NCI-H345 treated with DMSO at 0.1 percent for 48 hours (cell line): ENCODE results near the gene CT47B1.
"Not testable (repeated sequence)": the region's sequence is repeated elsewhere in the genome, so short reads cannot be mapped to it uniquely, and the experiment has no call there.

Experiments used
- DNase-seq: peaks from one replicate; lab custom pipeline; 2025; ENCODE audit not compliant: unreplicated experiment; lab: John Stamatoyannopoulos, UW

Gene CT47B1

DNA sequence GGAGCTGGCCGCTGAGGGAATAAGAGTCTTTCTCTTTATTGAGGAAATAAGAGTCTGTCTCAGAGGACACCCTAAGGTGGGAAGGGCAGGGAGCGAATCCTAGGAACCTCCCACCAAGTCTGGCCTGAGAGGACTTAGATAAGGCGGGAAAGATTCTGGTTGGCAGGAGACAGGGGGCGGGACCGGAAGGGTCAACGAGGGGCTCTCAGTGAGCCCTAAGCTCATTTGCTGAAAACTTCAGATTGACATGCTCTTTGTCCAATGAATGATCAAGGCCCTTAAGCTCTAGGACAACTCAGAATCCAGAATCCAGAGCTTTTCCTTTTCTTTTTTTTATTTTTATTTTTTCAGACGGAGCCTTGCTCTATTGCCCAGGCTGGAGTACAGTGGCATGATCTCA, at the start of gene CT47B1:
CT47B1 (minus strand) TSS at position 101 of the 400 bp plus-strand sequence. CDS start 196 bp downstream, outside the sequence.
- DNase-seq: not testable (repeated sequence)

DNA sequence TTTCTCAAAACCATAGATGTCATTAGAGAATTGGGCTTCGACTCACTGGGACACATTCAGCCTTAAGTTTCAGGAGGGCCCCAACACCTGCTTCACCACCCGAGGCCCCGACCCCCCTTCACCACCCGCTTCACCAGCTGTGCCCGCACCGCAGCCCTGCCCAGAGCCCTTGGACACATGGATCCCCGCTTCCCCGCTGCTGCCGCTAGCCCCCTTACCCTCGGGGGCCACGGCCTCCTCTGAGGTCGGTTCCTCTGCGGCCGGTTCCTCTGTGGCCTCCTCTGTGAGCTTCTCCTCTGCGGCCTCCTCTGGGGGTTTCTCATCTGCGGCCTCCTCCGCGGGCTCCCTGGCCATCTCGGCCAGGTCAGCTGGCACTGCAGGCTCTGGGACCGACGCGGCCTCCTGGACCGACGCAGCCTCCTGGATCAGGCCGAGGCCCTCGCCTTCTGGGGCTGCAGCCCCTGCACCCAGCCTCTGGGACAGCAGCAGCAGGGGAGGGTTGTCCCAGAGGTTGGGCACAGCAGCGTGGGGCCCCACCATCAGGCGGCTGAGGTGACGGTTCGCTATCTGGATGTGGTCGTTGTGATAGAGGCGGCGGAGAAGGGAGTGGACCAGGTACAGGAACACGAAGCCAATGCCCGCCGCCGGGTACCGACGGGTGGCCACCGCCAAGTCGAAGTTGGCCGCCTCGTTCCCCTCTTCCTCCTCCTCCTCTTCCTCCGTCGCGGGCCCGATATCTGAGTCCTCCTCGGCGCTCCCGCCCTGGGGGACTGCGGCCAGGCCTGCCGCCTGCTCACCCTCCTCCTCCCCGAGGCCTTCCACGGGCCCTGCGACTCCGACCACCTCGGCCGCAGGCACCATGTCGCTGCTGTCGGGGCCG, 748 bp downstream of the CT47B1 start:
- DNase-seq: no peak

DNA sequence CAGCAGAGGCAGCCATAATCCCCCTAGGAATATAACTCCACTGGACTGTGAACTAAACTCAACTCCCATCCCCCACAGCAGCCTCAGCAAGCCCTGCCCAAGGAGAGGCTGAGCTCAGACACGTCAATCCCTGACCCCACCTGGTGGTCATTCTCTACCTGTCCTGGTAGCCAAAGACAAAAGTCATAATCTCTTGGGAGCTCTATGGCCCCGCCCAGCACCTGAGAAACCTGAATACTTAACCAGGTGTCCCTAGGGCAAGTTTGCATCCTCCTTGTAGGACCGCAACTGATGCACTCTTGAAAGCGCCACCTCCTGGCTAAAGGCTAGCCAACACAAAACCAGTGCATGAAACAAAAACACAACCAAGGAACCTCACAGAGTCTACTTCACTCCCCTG, 18.4 kb downstream of the CT47B1 start:
- DNase-seq: no peak

DNA sequence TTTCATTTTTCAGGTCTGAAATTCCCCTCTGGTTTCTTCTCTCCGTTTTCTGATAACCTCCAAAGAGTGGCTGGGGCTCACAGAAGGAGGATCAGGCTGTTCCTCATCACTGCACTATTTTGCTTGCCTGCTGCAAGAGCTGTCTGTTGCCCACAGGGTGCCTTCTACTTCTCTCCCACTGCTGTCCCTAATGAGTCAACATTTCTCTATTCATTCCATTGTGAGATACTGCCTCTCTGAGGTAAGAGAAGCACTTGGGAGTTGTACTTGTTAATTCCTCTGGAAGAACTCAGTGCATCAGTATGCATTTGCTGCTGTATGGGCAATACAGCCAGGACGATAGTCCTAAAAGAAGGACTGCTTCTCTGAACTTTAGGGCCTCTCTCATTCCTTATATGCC, 34.8 kb downstream of the CT47B1 start:
- DNase-seq: no peak

DNA sequence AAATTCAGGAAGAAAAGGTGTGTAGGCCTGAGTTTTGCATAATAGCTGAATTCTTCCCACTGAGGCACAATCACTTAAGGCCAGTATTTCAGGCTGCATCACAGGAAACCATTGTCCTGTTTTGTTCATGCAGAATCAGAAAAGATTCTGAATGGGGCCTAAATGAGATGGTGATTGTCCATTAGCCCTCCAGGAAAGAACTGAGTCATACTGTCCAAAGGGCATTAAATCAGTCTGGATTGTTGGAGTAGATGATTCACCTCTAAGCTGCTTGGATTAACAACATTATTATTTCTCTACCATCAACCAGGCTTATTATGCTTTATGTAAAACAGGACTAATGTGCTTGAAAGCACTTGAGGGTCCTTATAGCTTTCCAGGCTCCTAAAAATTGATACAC, 36.2 kb downstream of the CT47B1 start:
- DNase-seq: no peak

DNA sequence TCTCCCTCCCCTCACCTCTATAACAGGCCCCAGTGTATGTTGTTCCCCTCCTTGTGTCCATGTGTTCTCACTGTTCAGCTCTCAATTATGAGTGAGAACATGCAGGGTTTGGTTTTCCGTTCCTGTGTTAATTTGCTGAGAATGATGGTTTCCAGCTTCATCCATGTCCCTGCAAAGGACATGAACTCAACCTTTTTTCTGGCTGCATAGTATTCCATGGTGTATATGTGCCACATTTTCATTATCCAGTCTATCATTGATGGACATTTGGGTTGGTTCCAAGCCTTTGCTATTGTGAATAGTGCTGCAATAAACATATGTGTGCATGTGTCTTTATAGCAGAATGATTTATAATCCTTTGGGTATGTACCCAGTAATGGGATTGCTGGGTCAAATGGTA, 48.5 kb downstream of the CT47B1 start:
- not testable (repeated sequence) for DNase-seq

DNA sequence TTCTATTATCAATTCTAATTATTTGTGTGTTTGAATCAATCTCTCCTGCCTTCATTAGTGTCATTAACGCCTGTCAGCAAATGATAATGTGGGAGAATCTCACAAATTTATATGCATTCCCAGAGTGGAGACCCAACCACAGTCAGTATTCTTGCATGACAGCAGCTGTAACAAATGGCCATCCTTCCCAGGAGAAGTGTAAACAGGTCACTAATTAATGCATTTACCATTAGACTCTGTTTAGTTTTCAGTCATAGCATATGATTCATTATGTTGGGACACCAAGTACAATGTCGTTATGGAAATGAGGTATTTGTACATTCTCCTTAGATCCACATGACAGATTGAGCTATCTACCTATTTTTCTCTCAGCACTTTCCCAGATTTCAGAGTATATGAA, 50.5 kb downstream of the CT47B1 start:
- no peak for DNase-seq

DNA sequence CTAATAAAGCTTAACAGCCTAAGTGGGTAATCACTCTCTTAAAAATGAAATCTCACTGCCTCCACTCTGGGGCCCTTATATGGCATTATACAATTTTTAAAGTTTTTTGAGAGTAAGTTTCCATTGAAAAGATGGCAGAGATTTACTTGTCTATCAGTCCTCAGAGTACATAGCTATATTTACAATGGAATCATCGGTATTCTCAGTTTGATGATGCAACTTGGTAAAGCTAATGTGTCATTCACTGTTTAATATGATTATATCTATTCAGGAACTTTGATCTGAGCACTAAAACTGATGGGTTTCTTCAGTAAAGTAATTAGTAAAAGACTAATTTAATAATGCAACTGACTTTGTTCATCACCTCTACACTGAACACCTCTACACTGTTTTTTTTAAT, 51.6 kb downstream of the CT47B1 start:
- no peak for DNase-seq

DNA sequence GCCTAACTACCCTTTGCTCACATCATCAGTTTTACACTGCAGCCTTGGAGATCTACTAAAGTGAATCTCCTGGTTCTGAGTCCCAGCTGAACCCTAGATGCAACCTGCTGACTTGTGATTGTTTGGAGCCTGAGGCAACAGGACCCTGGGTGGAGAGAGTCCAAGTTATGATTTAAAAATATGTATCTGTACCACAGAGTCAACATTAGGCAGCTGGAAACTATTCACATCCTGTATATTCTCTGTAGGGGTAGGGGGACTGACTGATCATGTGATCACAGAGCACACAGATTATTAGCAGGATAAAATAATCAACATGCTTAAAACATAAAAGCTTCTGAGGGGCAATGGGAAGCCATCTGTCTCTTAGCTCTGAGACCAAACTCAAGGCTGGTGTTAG, 52.1 kb downstream of the CT47B1 start:
- DNase-seq: no peak
